Activated CD4-positive, alpha-beta T cell treated with anti-CD3 and anti-CD28 coated beads, Interleukin-2, amount 10 ng/mL, durations not matched to agents 24 days and 14 days (primary cell): ENCODE data around the gene TTPAL. TPM values are rescaled to one million over a fixed set of nuclear protein-coding genes. Genes with fewer than 3 reads are reported as not detected.
A peak's percentile ranks its signal among the peaks of the same experiment; 100 is the strongest.

Experiments used
- DNase-seq: peaks from one replicate; pipeline ENCODE4 v3.0.0; 2022
- H3K27ac Mint-ChIP-seq: one replicate; pipeline ENCODE4 v1.8.0; 2022; ENCODE audit warnings: mild to moderate bottlenecking, mixed read lengths
- H3K27me3 Mint-ChIP-seq: one replicate; pipeline ENCODE4 v1.8.0; 2022; ENCODE audit warnings: mixed read lengths
- H3K36me3 Mint-ChIP-seq: one replicate; pipeline ENCODE4 v1.8.0; 2022; ENCODE audit warnings: low read depth, mild to moderate bottlenecking, mixed read lengths
- H3K4me1 Mint-ChIP-seq: one replicate; pipeline ENCODE4 v1.8.0; 2021; ENCODE audit warnings: mixed read lengths
- H3K4me3 Mint-ChIP-seq: one replicate; pipeline ENCODE4 v1.8.0; 2022; ENCODE audit warnings: mild to moderate bottlenecking, moderate library complexity, mixed read lengths
- H3K9me3 Mint-ChIP-seq: one replicate; pipeline ENCODE4 v1.8.0; 2021; ENCODE audit warnings: mixed read lengths
- intact Hi-C: fragments of 100-400 bp; cut with micrococcal nuclease; formaldehyde crosslinking; loops from one replicate; pipeline ENCODE4 v1.15.1; 2023
- total RNA-seq: library from RNA; stranded (reverse); gene quantifications from 2 replicates; pipeline ENCODE4 v1.2.3, GENCODE V29; 2022

TTPAL gene
- total RNA-seq, 1 donor from 2014 or later = 22.6 TPM

GRCh38 chr20:44532259-44532980 lies 56.7 kb downstream of the TTPAL start:
- intact Hi-C loops = no loop called here
- no peaks in the 10 kb centered on the region for H3K9me3 Mint-ChIP-seq
- peaks cover 7% of the 10 kb centered on the region for H3K27me3 Mint-ChIP-seq
- no peak overlapping the region for H3K4me3 Mint-ChIP-seq
- DNase-seq = no peak
- no peak overlapping the region for H3K27ac Mint-ChIP-seq
- no peaks in the 10 kb centered on the region for H3K36me3 Mint-ChIP-seq
- peaks cover 5% of the 10 kb centered on the region for H3K4me1 Mint-ChIP-seq

DNA sequence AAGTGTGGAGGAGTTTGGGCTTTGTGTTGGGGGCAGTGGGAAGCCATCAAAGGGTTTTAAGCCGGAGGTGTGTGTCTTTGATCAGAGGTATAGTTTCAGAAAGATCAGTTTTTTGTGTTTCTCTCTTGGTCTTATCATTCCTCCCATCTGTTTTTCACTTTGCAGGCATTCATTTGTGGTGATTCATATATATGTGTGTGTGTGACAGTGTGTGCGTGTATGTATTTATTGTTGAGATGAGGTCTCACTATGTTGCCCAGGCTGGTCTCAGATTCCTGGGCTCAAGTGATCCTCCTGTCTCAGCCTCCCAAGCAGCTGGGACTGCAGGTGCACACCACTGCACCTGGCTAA lies 57.3 kb downstream of the TTPAL start:
- Mint-ChIP-seq H3K4me3 (no peak overlapping the region), H3K36me3 (no peaks in the 10 kb centered on the region), H3K9me3 (no peaks in the 10 kb centered on the region), H3K27me3 (peaks cover 7% of the 10 kb centered on the region), H3K27ac (no peak overlapping the region), H3K4me1 (peaks cover 5% of the 10 kb centered on the region)
- DNase-seq = peak; percentile 73
- intact Hi-C loops = no loop called here

- no peak for DNase-seq
- peaks cover 5% of the 10 kb centered on the region for H3K4me1 Mint-ChIP-seq
- no peaks in the 10 kb centered on the region for H3K9me3 Mint-ChIP-seq
- H3K36me3 Mint-ChIP-seq = no peaks in the 10 kb centered on the region
- H3K4me3 Mint-ChIP-seq = no peak overlapping the region
- peaks cover 7% of the 10 kb centered on the region for H3K27me3 Mint-ChIP-seq
- no peak overlapping the region for H3K27ac Mint-ChIP-seq
- intact Hi-C loops = no loop called here
Measured at GRCh38 chr20:44533928-44534327, 58.3 kb downstream of the TTPAL start.

GRCh38 chr20:44536175-44536574 lies 60.5 kb downstream of the TTPAL start:
- Mint-ChIP-seq H3K4me1 (peaks cover 3% of the 10 kb centered on the region), H3K36me3 (no peaks in the 10 kb centered on the region), H3K4me3 (no peak overlapping the region), H3K27me3 (peaks cover 7% of the 10 kb centered on the region), H3K27ac (no peak overlapping the region), H3K9me3 (no peaks in the 10 kb centered on the region)
- intact Hi-C loops = no loop called here
- DNase-seq = no peak

DNA sequence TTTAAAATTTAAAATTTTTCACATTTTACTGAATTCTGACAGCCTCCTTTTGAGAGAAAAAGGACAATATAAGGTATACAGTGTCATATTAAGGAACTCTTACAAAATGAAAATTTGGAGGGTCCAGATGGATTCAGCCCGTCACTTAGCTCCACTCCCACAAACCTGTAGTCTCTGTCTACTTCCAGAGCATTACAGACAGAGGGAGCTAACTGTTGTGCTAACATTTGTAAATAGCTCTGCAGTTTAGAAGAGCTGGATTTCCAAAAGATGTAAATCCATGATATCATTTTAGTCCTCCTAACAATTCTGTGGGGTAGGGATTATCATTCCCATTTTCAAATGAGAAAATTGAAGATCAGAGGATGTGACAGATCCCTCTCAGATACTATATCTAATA lies 62.3 kb downstream of the TTPAL start:
- no peak overlapping the region for H3K27ac Mint-ChIP-seq
- no peaks in the 10 kb centered on the region for H3K4me1 Mint-ChIP-seq
- H3K27me3 Mint-ChIP-seq = peaks cover 7% of the 10 kb centered on the region
- intact Hi-C loops = no loop called here
- H3K4me3 Mint-ChIP-seq = no peak overlapping the region
- DNase-seq = no peak
- H3K9me3 Mint-ChIP-seq = no peaks in the 10 kb centered on the region
- no peaks in the 10 kb centered on the region for H3K36me3 Mint-ChIP-seq

- intact Hi-C loops = loop anchor here (10.0 kb wide), 1 partner anchor 54 kb away; no protein-coding TSS in a partner anchor
- Mint-ChIP-seq H3K9me3 (no peaks in the 10 kb centered on the region), H3K4me1 (no peaks in the 10 kb centered on the region), H3K27ac (no peak overlapping the region), H3K27me3 (peaks cover 6% of the 10 kb centered on the region), H3K4me3 (no peak overlapping the region), H3K36me3 (no peaks in the 10 kb centered on the region)
- DNase-seq = no peak
Measured at GRCh38 chr20:44540834-44541233, 65.2 kb downstream of the TTPAL start.

DNA sequence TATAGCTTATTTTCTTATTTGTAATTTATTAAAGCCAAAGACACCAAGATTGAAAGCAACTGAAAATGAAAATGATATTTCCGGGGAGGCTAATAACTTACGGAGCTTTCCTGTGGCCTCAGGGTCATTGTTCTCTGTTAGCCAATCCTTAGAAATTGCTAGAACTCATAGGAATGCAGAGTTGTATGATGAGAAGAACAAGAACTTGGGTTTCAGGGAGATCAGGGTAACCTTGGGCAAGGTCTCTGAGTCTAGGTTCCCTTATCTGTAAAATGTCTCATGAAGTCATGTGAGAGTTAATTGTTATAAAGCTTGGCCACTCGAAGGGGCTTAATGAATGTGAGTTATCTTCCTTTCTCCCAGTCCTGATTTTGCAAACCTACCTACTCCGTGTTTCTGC lies 66.3 kb downstream of the TTPAL start:
- H3K27me3 Mint-ChIP-seq = no peaks in the 10 kb centered on the region
- H3K27ac Mint-ChIP-seq = no peak overlapping the region
- H3K4me1 Mint-ChIP-seq = no peaks in the 10 kb centered on the region
- H3K9me3 Mint-ChIP-seq = no peaks in the 10 kb centered on the region
- no peak overlapping the region for H3K4me3 Mint-ChIP-seq
- no peak for DNase-seq
- H3K36me3 Mint-ChIP-seq = no peaks in the 10 kb centered on the region
- intact Hi-C loops = loop anchor here (10.0 kb wide), 1 partner anchor 53 kb away; no protein-coding TSS in a partner anchor

- H3K4me3 Mint-ChIP-seq = no peak overlapping the region
- DNase-seq = no peak
- H3K36me3 Mint-ChIP-seq = no peaks in the 10 kb centered on the region
- intact Hi-C loops = loop anchor here (10.0 kb wide), 1 partner anchor 52 kb away; no protein-coding TSS in a partner anchor
- no peaks in the 10 kb centered on the region for H3K27me3 Mint-ChIP-seq
- no peaks in the 10 kb centered on the region for H3K4me1 Mint-ChIP-seq
- H3K9me3 Mint-ChIP-seq = no peaks in the 10 kb centered on the region
- no peak overlapping the region for H3K27ac Mint-ChIP-seq
Measured at GRCh38 chr20:44542890-44543289, 67.2 kb downstream of the TTPAL start.

- Mint-ChIP-seq H3K27me3 (no peaks in the 10 kb centered on the region), H3K27ac (no peak overlapping the region), H3K4me3 (no peak overlapping the region), H3K4me1 (no peaks in the 10 kb centered on the region), H3K9me3 (no peaks in the 10 kb centered on the region), H3K36me3 (no peaks in the 10 kb centered on the region)
- intact Hi-C loops = loop anchor here (10.0 kb wide), 1 partner anchor 51 kb away; no protein-coding TSS in a partner anchor
- no peak for DNase-seq
Measured at GRCh38 chr20:44543358-44543757, 67.7 kb downstream of the TTPAL start.

Other genes starting within 250 kb of the TTPAL start
- gene GDAP1L1, start 228.6 kb upstream of the TTPAL start, total RNA-seq = not detected in 2 replicates
- gene FITM2, start 164.7 kb upstream of the TTPAL start, total RNA-seq = 2.0 and 2.8 TPM in 2 replicates
- not detected in 2 replicates for gene R3HDML, start 138.8 kb upstream of the TTPAL start, total RNA-seq
- not detected in 2 replicates for gene HNF4A, start 120.2 kb upstream of the TTPAL start, total RNA-seq
- gene SERINC3, start 46.2 kb downstream of the TTPAL start, total RNA-seq = 47.1 and 49.6 TPM in 2 replicates
- 1.2 and 1.7 TPM in 2 replicates for gene PKIG, start 106.7 kb downstream of the TTPAL start, total RNA-seq
- 43.7 and 44.5 TPM in 2 replicates for gene ADA, start 175.8 kb downstream of the TTPAL start, total RNA-seq
- gene CCN5, start 239.5 kb downstream of the TTPAL start, total RNA-seq = not detected in 2 replicates